HFFc6 (cell line): Measurements from ENCODE around the gene GLIS1. TPM values are rescaled to one million over a fixed set of nuclear protein-coding genes. Genes with fewer than 3 reads are reported as not detected.

Source experiments
- DNase-seq: peaks from one replicate; pipeline ENCODE4 v3.0.0-alpha.2; 2018
- H3K27ac Mint-ChIP-seq: 2 replicates; pipeline ENCODE4 v1.8.0; 2020; ENCODE audit warnings: mild to moderate bottlenecking, mixed read lengths
- H3K27me3 Mint-ChIP-seq: 2 replicates; pipeline ENCODE4 v1.8.0; 2021; ENCODE audit warnings: mild to moderate bottlenecking, moderate library complexity, mixed read lengths; ENCODE audit not compliant: insufficient read depth
- H3K36me3 Mint-ChIP-seq: 2 replicates; pipeline ENCODE4 v1.8.0; 2021; ENCODE audit warnings: low read depth, mixed read lengths
- H3K4me1 Mint-ChIP-seq: 2 replicates; pipeline ENCODE4 v1.8.0; 2020; ENCODE audit warnings: low read depth, mixed read lengths
- H3K4me3 Mint-ChIP-seq: 2 replicates; pipeline ENCODE4 v1.8.0; 2020; ENCODE audit warnings: mild to moderate bottlenecking, moderate library complexity, mixed read lengths
- H3K9me3 Mint-ChIP-seq: 2 replicates; pipeline ENCODE4 v1.8.0; 2020; ENCODE audit warnings: mild to moderate bottlenecking, mixed read lengths
- total RNA-seq, 6 experiments: library from RNA; stranded (reverse); fragmentation: NEBNext Ultra II Directional; extraction: Animal tissue kit (Norgen Biotek cat#: 25700); gene quantifications; 2 replicates in 1 of 6; 3 replicates in 5 of 6; pipeline ENCODE4 v1.2.3, GENCODE V29; 2021
- TF ChIP-seq, protein P1 (sequence below): fragments of 200-600 bp; sonication (generic); IDR thresholded peaks from 2 replicates; pipeline ENCODE4 v1.5.0; 2021; ENCODE audit warnings: antibody characterized with exemption, mild to moderate bottlenecking

Gene GLIS1
- total RNA-seq, 6 experiments from 2014 or later, result 1.1 to 1.9 (median 1.2) TPM

- Mint-ChIP-seq H3K9me3 (no peaks in the 10 kb centered on the region), H3K4me1 (peaks cover 28% of the 10 kb centered on the region), H3K4me3 (no peak overlapping the region), H3K36me3 (no peaks in the 10 kb centered on the region), H3K27me3 (peaks cover 37% of the 10 kb centered on the region), H3K27ac (no peak overlapping the region)
- no peak for DNase-seq
- TF ChIP-seq, protein P1, sequence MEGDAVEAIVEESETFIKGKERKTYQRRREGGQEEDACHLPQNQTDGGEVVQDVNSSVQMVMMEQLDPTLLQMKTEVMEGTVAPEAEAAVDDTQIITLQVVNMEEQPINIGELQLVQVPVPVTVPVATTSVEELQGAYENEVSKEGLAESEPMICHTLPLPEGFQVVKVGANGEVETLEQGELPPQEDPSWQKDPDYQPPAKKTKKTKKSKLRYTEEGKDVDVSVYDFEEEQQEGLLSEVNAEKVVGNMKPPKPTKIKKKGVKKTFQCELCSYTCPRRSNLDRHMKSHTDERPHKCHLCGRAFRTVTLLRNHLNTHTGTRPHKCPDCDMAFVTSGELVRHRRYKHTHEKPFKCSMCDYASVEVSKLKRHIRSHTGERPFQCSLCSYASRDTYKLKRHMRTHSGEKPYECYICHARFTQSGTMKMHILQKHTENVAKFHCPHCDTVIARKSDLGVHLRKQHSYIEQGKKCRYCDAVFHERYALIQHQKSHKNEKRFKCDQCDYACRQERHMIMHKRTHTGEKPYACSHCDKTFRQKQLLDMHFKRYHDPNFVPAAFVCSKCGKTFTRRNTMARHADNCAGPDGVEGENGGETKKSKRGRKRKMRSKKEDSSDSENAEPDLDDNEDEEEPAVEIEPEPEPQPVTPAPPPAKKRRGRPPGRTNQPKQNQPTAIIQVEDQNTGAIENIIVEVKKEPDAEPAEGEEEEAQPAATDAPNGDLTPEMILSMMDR, result no peak
Observed at GRCh38 chr1:53687426-53687825, 51.5 kb downstream of the GLIS1 start.

DNA sequence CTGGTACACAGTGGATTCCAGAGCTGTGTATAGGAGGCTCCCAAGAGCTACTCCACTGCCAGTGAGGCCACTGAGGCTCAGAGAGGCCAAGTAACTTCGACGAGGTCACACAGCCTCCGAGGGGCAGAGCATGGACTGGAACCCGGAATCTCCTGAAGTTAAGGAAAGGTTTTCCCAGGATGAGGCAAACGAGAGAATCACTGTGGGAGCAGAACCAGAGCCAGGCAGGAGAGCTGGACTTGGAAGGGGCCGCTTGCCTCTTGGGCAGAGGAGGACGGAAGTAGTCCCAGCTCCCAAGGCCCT lies 52.0 kb downstream of the GLIS1 start:
- Mint-ChIP-seq H3K9me3 (no peaks in the 10 kb centered on the region), H3K36me3 (no peaks in the 10 kb centered on the region), H3K4me1 (peaks cover 28% of the 10 kb centered on the region), H3K27ac (no peak overlapping the region), H3K27me3 (peaks cover 37% of the 10 kb centered on the region), H3K4me3 (no peak overlapping the region)
- no peak for DNase-seq
- TF ChIP-seq, protein P1, result no peak

DNA sequence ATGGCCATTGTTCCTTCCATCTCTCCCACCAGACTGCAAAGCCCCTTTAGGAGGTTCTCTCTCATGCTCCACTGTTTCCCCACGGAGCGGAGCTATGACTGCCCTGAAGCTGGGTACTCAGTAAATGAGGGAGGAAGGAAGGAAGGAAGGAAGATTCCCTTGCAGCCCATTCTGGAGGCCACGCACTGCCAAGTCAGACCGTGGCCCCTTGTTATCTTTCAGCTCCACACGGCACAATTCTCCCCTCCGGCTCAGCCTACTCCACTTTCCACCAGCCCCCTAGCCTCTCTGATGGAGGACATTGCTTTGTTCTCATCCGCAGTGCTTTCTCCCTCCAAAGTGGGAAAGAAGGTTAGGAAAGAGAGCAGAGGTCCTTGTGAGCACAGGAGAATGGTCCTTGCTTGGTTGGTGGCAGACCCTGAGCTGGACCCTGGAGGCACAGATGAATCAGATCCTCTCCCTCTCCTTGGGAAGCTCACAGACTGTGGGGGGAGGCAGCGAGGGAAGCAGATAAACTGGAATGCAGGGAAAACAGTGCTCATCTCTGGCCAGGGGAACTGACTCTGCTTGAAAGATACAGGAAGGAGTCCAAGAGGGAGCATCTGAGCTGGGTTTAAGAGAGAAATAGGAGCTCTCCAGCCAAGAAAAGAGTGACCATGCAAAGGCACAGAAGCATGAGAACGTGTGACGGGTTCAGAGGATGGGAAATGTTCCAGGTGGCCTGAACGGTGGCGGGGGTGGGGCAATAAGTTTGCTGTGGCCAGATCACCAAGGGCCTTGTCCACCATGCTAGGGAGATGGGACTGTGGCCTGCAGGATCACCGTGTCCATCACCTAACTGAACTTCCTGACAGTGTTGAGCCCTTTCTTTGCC lies 52.6 kb downstream of the GLIS1 start:
- TF ChIP-seq, protein P1, result no peak
- Mint-ChIP-seq H3K27me3 (peaks cover 34% of the 10 kb centered on the region), H3K4me1 (peaks cover 28% of the 10 kb centered on the region), H3K36me3 (no peaks in the 10 kb centered on the region), H3K9me3 (no peaks in the 10 kb centered on the region), H3K4me3 (peak overlapping the region; percentile 56; the same call in 1 of the 2 replicates), H3K27ac (peak overlapping the region; percentile 24; the same call in 1 of the 2 replicates)
- peak; percentile 31 for DNase-seq

DNA sequence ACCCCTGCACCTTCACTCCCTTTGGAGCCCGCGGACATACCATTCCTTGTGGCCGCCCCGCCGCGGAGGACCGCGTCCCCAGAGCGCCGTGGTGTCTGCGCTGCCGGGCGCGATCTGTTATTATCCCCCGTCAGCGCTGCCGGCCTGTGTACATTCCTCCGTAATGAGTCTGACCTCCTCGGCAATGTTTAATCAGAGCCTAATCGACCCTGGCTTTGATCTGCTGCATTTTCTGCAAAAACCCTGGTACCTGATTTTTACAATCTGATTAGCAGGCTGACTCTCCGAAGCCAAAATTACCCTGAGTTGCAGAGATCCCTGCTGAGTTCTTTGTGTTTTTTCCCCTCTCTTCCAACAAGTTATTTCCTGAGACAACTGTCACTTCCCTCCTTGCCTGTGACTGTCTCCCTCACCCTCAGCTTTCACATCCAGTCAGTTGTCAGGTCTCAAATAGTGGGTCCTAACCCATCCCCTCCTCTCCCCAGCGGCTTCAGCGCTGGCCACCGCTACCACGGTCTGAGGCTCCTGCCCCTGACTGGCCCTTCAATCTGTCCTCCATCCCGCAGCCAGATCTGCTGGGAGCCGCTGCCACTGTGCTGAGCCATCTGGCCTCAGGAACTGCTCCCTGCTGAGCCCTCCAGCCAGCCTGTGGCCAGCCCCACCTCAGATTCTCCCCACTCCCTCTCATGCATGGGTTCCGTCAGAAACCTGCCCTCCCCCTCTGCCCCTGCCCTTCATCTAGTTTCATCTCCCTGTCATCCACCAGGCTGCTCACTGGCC lies 53.5 kb downstream of the GLIS1 start:
- Mint-ChIP-seq H3K4me1 (peaks cover 28% of the 10 kb centered on the region), H3K27me3 (peaks cover 33% of the 10 kb centered on the region), H3K36me3 (no peaks in the 10 kb centered on the region), H3K27ac (peak overlapping the region; percentile 24; the same call in 1 of the 2 replicates), H3K4me3 (peak overlapping the region; percentile 56), H3K9me3 (no peaks in the 10 kb centered on the region)
- TF ChIP-seq, protein P1, result no peak
- peak; percentile 3 for DNase-seq

DNA sequence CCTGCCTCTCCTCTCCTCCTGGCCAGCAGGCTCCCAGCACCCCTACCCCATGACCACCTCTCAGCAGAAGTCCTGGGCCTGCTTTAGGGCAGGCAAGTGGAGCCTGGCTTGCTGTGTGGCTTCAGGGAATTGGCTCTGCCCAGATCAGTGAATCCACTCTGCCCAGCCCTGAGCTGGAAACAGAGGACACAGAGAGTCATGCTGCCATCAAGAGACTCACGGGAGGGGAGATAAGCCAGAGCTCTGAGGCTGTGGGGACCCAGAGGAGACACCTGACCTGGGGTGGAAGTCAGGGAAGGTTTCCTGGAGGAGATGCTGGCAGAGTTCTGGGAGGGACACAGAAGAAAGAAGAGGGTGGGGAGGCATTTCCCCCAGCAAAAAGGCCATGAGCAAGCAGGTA lies 54.2 kb downstream of the GLIS1 start:
- H3K9me3 Mint-ChIP-seq, result no peaks in the 10 kb centered on the region

More for the DNA sequence above, 54.2 kb downstream of the GLIS1 start:
- no peak for DNase-seq
- TF ChIP-seq, protein P1, result no peak
- Mint-ChIP-seq H3K4me1 (peaks cover 28% of the 10 kb centered on the region), H3K27me3 (peaks cover 26% of the 10 kb centered on the region), H3K36me3 (no peaks in the 10 kb centered on the region), H3K4me3 (peak overlapping the region; percentile 56; the same call in 1 of the 2 replicates), H3K27ac (no peak overlapping the region; the same call in 1 of the 2 replicates)
